Left cardiac atrium (tissue), 4 donors: ENCODE data around the gene C16orf74. TPM values are rescaled to one million over a fixed set of nuclear protein-coding genes. Genes with fewer than 3 reads are reported as not detected.

Experiments used
- ATAC-seq, 2 donors: fragments of 200-7000 bp; cut with Tn5 transposase; one replicate each; pipeline ENCODE4 v1.9.1; 2020; ENCODE audit warnings: mild to moderate bottlenecking in 2 of 2, moderate library complexity in 2 of 2
- DNase-seq: peaks from one replicate; pipeline ENCODE4 v3.0.0-alpha.2; 2020
- intact Hi-C, 2 donors: fragments of 100-400 bp; cut with DNase I; formaldehyde crosslinking; loops; one replicate each; pipeline versions ENCODE4 v1.14.1 to v1.15.1; 2022 to 2023
- long read RNA-seq: library from polyadenylated mRNA; unstranded; transcript quantifications from one replicate; pipeline ENCODE4 v2.0.0, GENCODE V29; 2021
- total RNA-seq, 2 donors: library from RNA; stranded (reverse); fragmentation: NEBNext Ultra II Directional; extraction: Animal tissue kit (Norgen Biotek cat#: 25700); gene quantifications; one replicate each; pipeline ENCODE4 v1.2.1, GENCODE V29; 2021
- donor health status: DM: no; HTN: yes; CAD: no.
- donor health status: DM: no; HTN: yes; CAD: no; lungs with severe emphysema.
- donor health status: DM: yes; HTN: yes; CAD: no.
- donor health status: Dilated cardiomyopathy.

Gene C16orf74
- 1 to 10 TPM; 2.3 to 2.6 TPM for total RNA-seq
- long read RNA-seq = 0 reads

DNA sequence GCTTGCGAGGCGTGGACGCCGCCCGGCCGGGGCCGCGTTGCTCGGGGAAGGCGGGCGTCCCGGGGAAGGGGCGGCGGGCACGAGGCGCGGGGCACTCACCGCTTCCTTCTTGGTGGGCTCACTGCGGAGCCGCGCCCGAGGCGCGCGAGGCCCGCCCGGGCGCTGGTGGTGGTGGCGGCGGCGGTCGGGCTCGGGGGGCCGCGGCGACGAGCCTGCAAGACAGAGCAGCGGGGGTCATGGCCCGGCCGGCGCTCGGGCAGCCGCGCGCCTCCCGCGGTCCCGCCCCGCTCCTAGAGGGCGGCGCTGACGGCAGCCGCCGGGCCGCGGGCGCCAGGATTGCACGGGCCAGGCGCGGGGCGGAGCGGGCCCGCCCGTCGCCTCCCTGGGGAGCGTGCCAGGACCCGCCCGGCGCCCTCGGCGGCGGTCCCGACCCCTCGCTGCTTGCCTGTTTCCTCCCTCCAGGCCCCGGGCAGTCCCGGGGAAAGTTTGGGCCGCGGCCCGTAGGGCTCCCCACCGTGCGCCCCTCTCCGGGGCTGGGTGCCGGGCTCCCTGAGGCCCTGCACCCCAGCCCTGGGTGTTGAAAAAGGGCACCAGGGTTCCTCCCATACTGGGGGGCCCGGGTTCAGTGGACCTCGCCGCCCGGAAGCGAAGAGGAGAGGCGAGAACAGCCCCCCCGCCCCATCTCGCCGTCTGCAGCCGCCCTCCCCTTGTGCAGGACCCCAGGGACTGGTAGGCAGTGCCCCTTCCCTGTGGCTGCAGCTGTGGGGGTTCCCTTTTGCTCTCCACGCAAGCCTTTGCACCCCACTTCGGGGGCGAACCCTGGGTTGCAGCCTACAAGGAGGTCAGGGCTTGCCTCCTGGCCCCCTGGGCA is at the start of gene C16orf74:
Gene C16orf74, minus strand, starts transcription at position 270 of the 871 bp plus-strand sequence. CDS start 15,879 bp downstream, outside the sequence.
- intact Hi-C loops = no loop called here
- peak; percentile 86 to 92 for ATAC-seq
- peak; percentile 52 for DNase-seq

DNA sequence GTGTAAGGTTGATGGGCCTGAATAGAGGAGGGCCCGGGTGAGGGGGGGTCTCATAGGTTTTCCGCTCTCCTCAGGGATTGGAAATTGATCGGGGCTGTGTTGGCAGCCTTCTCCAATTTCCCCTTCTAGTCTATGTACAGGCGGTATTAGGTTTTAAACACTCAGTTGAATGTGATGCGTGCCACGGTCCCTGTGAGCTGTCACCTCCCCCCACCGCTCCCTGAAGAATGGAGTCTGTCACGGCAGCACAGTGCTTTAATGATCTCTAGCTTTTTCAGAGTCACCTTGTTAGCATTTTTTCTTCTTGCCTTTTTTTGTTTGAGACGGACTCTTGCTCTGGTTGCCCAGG is 49.4 kb upstream of the C16orf74 start:
- intact Hi-C loops = no loop called here
- peak; percentile 5 to 10 for ATAC-seq

DNA sequence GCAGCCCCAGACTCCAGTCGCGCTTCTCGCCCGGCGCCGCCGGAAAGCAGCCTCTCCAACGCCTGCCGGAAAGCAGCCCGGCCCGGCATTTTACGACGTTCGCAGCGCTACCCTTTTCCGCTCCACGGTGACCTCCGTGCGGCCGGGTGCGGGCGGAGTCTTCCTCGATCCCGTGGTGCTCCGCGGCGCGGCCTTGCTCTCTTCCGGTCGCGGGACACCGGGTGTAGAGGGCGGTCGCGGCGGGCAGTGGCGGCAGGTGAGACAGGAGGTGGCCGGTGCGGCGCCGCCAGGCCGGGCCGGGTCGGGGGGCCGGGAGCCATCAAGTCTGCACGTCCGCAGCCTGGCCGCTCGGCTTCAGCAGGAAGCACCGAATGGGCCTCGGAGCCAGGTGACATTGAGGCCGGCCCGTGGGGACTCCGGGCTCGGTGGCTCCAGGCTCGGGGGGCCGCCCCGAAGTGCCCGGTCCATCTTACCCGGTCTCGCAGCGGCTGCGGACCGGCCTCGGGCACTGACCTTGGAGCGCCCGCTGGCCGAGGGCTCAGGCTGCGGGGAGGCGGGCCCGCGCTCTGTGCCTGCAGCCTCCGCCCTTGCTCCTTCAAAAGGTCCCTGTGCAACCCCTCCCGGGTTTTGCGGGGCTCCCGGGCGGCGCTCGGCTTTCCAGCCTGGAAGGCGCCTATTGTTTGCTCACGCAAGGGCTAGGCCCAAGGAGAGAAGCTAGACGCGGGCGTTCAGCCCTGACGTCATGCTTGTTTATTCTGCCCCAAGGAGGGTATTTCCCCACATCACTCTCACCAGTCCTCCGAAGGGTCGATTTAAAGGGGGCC is 48.8 kb upstream of the C16orf74 start, which contains the start of the genes COX4I1 and EMC8:
Gene COX4I1, plus strand, starts transcription at position 199 of the 824 bp plus-strand sequence. CDS start 1,511 bp downstream, outside the sequence.
Gene EMC8, minus strand, starts transcription at position 48 of the 824 bp plus-strand sequence. CDS start 249 bp downstream, outside the sequence.
- peak; percentile 98 to 99 for ATAC-seq
- peak; percentile 97 for DNase-seq
- intact Hi-C loops = no loop called here

More for the DNA sequence above, 49.4 kb upstream of the C16orf74 start:
- no peak for DNase-seq

DNA sequence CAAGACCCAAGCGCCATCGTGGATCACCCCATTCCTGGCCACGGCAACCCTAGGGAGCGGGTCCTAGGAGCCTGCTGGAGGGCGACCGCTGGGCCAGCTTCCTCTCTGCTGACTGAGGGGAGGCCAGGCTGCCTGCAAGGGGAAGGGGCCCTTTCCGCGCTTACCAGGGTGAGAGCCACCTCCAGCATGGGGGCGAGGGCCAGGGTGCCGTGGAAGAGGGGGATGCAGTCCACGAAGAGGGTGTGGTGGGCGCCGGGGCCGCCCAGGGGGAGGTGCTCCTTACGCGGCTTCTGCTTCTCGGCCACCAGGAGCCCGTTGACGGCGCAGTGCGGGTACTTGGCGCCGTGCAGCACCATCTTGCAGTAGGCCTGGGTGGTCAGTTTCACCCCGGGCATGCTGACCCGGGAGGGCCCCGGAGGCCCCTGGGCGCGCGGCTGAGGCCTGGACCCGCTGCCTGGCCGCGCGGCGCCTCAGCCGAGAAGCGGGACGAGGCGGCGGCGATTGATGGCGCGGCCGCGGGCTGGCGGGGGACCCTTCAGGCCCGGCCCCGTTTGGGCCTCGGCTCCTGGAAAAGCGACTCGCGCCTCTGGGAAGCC is 48.1 kb upstream of the C16orf74 start:
- intact Hi-C loops = no loop called here
- peak; percentile 45 for DNase-seq

DNA sequence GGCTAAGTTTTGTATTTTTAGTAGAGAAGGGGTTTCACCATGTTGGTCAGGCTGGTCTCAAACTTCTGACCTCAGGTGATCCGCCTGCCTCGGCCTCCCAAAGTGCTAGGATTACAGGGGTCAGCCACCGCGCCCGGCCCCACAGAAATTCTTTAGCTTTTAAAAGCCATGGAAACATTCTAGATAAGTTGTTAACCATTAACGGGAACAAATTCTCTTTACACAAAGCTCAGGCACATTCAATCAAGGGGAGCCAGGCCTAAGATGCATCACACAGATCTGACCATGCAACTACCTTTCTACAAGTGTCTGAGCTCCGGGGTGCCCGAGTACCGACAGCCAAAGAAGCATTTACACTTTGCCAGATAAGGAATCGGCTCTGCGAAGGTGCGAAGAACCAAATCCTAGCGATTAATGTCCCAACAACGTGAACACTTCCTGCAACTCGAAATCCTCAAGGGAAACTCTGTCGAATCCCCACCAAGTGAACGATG is 47.4 kb upstream of the C16orf74 start:
- intact Hi-C loops = no loop called here
- ATAC-seq = no peak
- DNase-seq = peak; percentile 15

More for the DNA sequence above, 48.1 kb upstream of the C16orf74 start:
- peak; percentile 43 to 49 for ATAC-seq

DNA sequence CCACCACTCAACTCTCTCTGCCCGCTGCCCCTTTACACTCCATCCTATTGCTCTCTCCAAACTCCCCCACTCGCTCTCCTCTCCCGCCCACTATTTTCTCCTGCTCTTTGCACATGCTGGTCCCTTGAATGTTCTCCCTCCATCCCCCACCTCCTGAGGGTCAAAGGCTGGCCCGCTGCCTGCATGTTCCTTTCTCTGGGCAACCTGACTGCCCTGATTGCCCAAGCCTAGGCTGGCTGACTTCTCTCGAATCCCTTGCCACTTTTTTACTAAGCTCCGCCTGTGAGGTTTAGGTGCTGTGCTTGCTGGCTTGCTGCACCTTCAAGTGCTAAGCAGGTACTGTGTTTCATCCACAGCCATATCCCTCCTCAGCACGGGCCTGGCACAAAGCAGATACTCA is 45.7 kb upstream of the C16orf74 start:
- DNase-seq (peak; percentile 5), ATAC-seq (no peak)
- intact Hi-C loops = no loop called here

DNA sequence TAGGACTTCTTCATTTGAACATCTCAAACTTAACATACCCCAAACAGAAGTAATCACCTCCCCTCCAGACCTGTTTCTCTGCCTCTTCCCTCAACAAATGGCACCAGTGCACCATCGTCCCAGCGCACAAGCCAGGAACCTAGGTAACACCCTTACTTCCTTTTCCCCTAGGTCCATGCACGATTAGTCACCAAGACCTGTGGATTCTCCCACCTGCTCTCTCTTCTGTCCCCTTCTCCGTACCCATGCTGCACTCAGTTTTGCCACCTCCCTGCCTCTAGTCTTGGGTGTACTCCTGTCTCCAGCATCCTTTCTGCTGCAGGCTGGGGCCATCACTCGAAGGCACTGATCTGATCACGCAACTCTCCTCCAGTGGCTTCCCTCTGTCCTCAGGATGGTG is 45.3 kb upstream of the C16orf74 start:
- intact Hi-C loops = no loop called here
- peak; percentile 8 for DNase-seq
- ATAC-seq = no peak

DNA sequence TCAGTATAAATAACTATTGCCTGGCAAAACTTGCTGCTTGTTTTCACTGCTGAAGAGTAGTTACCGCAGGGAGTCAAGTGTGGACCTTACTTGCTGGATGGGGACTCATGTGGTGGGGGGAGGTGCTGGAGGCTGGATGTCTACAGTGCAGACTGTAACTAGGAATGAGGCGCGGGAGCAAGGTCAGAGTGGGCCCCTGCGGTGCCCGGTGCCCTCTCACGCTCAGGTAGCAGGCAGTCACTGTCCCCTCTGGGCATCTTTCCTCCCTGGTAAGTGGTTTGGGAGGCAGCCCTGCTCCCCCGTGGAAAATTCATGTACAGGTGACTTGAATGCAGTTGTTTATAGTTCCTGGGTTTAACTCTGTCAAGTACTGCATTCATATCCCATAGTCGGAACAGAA is 43.8 kb upstream of the C16orf74 start:
- intact Hi-C loops = no loop called here
- ATAC-seq (no peak), DNase-seq (peak; percentile 8)

DNA sequence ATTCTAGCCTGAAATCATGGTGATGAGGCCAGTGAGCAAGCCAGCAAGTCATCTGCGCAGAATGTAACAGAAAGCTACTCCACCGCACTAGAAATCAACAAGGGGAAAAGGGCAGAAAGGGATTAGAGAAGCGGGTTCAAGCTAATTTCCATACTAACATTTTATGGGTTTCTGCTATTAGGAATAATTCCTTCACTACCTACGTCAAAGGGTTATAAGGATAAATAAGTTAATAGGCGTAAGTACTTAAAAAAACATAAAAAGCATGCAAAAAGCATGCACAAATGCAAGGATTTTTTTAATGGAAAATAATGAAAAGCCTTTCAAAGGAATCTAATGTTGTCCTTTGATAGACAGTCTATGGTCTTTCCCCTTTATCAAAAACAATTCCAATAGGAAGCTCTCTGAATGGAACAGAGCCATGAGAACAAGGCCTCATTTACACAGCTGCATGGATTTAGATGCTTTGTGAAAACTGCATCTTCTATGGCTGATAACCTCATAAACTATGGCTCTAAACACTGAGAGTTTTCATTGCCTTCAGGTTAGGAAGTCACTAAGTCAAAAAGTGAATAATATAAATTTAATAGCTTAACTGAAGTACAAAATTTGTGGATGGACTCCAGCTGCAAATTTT is 42.9 kb upstream of the C16orf74 start:
- ATAC-seq (no peak), DNase-seq (peak; percentile 3)
- intact Hi-C loops = no loop called here

DNA sequence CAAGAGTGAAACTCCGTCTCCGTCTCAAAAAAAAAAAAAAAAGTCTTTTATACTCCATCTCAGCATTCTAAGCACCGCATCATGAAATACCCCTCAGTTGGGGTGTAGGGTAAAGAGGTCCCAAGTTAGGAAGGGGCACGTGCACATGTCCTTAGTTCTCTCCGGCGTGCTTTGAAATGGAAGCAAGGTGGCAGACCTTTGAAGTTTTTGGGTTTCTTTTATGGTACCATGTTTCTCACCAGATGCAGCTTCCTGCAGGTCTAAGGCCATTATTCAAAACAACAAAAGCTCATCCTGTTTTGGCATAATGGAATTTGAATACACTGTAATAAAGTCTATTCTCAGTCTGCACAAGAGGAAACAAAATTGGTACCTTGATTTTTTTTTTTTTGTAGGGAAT is 38.9 kb upstream of the C16orf74 start:
- intact Hi-C loops = no loop called here
- ATAC-seq (no peak), DNase-seq (no peak)

DNA sequence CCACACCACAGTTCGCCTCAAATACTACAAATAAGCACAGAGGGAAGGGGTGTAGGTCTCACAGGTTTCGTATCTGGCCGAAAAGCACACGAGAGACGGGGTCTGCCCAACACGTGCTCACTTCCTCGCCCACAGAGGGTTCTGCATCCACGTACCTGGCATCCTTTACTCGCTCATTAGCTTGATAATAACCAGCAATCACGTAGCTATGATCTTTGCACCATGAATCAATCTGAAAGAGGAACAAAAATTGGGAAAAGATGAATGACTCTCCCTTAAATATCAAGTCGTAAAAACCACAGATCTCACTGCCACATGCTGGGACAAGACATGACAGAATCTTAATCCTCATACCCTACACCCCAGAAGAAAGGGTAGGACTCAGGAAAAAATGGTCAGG is 37.9 kb upstream of the C16orf74 start:
- intact Hi-C loops = no loop called here
- no peak for DNase-seq
- no peak for ATAC-seq

DNA sequence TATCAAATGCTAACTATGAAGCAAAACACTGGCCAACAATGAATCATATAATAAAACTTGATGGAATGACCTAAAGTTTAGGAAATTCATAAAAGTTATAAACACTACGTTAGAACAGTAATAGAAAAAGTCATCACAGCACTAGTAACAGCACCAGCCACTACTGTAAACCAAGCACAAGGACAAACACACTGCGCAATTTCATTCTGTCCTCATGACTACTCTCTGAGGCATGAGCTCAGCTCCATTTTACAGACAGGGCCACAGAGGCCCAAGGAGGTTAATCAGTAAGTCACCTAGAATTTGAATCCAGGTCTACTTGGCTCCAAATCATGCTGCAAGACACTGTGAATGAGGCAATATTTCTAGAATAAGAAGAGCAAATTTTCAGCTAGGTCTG is 35.0 kb upstream of the C16orf74 start:
- DNase-seq (no peak), ATAC-seq (no peak)
- intact Hi-C loops = no loop called here

DNA sequence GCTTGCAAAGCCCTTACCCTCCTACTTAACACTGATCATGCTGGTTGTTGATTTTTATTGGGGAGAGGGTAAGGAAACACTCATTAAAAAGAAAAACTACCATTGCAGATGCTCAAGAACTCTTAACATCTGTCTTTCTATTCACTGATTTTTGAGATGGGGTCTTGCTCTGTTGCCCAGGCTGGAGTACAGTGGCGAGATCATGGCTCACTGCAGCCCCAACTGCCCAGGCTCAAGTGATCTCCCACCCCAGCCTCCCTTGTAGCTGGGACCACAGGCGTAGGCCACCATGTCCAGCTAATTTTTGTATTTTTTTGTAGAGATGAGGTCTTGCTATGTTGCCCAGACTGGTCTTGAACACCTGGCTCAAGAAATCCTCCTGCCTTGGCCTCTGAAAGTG is 33.9 kb upstream of the C16orf74 start:
- DNase-seq (no peak), ATAC-seq (no peak)
- intact Hi-C loops = no loop called here

DNA sequence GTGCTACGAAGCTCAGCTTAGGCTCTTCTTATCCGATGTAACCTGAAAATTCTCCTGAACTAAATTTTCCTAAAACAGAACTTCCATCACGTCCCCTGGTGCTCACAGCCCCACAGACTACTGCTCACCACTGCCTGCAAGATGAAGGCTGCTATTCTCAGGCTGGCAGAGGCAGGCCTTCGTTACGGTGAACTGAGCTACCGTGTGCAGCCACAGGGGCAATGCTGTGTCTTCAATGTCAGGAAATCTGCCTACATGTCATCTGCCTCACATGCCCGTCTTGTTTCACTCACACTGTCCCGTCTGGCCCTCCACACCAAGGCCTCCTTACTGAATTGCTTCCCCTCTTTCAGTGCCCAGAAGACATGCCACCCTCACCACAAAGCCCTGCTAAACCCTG is 32.5 kb upstream of the C16orf74 start:
- DNase-seq (no peak), ATAC-seq (no peak)
- intact Hi-C loops = no loop called here

DNA sequence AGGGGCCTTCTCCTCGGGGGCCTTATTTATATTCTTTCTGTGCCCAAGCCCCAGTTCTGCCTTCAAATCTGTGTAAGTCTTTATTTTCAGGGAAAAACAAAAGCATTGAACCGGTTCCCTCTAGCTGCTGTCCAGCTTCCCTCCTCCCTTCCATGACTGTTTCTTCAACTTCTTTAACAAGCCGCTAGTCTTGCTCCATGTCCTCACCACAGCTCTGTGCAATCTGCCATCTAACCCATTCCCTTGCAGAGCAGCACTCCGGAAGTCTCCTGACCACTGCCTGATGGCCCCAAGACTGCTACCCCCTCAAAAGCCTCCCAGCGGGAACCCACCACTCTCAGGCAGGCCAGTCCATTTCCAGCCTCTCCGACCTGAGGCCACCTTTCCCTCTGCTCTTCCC is 31.6 kb upstream of the C16orf74 start:
- intact Hi-C loops = no loop called here
- DNase-seq (peak; percentile 1), ATAC-seq (no peak)

DNA sequence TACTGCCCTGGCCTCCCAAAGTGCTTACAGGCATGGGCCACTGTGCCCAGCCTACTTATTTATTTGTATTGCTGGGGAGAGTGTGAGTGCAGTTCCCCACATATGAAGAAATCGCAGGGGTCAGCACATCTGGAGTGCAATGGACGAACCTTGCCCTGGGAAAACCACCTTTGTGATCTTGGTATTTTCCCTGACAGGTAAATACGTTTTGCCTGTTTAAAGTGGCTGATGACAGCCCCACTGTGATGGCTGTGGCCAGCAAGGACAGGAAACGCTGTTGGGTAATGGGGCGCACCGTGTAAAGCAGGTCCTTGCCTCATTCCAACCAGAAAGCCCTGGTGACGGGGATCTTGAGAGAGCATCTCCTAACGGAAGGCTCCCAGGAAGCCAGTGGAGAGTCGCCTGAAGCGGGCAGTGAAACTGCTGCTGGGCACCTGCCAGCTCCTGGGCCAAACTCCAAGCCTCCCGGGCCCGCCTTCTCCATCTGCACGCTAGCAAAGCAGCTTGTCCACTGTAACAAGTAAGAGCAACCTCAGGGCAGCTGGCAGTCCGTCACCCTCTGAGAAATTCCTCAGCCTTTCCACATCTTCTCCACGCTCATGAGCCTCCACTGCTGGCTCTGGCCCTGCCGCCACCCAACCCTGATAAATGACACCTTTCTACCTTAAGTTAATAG is 30.9 kb upstream of the C16orf74 start:
- intact Hi-C loops = no loop called here
- ATAC-seq (peak; percentile 73 to 83), DNase-seq (peak; percentile 46)

DNA sequence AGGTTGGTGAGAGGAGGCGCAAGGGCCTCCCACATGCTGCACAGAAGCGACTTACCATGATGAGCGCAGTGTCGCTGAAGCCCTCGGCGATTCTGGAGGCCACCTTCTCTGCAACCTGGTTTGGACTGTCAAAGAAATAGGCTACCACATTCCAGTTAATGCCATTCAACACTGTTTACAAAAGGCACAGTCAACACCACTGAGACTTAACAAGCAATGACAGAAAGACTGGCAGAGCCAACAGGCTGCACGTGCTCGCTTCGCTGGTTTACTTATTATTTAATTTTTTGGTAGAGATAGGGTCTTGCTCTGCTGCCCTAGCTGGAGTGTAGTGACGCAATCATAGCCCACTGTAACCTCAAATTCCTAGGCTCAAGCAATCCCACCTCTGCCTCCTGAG is 30.3 kb upstream of the C16orf74 start:
- DNase-seq (no peak), ATAC-seq (no peak)
- intact Hi-C loops = no loop called here

DNA sequence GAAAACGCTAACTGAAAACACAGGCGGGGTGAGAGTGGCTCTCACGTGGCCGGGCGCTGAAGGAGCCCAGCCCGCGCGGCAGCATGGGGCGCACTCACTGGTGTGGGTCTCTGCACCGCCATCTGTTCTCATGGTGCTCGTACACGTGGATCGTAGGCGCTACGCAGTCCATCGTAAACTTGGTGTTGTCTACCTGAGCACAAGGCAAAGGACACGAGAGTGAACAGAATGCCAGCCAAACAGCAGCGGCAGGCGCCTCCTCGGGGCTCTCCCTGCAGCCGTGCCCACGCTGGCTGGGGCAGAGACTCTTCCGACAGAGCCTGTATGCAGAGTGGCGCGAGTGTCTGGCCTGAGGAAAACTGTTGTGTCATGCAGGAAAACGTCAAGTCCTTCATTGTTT is 29.4 kb upstream of the C16orf74 start:
- DNase-seq = peak; percentile 5
- intact Hi-C loops = no loop called here
- ATAC-seq = no peak
